GM18520 (cell line): ENCODE measurements around the gene CENPT.
A peak's percentile ranks its signal among the peaks of the same experiment; 100 is the strongest.
"Not testable (repeated sequence)": the region's sequence is repeated elsewhere in the genome, so short reads cannot be mapped to it uniquely, and the experiment has no call there.

ENCODE experiments used
- ATAC-seq: cut with Tn5 transposase; IDR thresholded peaks from one replicate; pipeline ENCODE4 v1.9.1; 2021; ENCODE audit not compliant: unreplicated experiment

Gene CENPT

DNA sequence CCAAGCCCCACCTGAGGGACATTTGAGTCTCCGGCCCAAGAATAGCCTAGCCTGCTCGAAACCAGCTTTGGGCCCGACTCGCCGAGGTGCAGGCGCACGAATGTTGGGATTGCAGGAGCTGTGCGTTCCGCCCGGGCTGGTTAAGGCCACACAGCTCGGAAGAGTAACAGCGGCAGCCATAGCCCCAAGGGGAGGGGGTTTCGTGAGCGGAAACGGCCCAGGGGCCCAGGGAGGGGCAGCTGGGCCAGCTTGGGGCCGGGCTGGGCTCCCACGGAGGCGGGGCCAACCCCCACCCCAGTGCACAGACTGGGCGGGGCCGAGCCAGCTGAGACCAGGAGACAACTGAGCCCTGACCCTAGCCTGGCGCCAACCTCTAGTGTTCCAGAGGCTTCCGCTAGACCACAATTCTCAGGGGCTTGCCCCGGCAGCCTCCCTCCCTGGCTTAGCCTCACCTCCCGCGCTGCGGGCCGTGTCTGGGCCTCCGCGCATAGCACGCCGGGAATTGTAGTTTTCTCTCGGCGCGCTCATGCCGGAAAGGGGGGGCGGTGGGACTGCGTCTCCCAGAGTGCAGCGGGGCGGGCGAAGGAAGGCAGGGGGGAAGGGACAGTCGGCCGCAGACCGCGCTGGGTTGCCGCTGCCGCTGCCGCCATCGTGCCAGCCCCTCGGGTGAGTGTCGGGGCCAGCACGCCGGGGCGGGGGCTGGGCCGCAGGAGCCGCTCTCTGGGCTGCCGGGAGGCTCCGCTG is 1.0 kb downstream of the CENPT start, which contains the start of gene NUTF2:
Gene NUTF2, plus strand, starts transcription at position 614 of the 744 bp plus-strand sequence. CDS start 18,198 bp downstream, outside the sequence.
- ATAC-seq, result peak; percentile 42

DNA sequence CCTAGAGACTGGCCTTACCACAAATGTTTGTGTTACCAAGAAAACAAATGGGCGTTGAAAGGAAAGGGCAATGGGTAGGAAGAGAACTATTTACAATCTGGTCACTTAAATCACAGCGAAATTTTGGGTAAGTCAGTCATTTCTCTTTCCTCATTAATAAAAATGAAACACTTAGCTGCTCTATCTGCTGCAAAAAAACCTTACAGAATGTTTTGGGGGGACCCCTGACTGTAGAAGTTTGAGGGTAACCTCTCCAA is 1.5 kb downstream of the CENPT start:
- ATAC-seq, result no peak

DNA sequence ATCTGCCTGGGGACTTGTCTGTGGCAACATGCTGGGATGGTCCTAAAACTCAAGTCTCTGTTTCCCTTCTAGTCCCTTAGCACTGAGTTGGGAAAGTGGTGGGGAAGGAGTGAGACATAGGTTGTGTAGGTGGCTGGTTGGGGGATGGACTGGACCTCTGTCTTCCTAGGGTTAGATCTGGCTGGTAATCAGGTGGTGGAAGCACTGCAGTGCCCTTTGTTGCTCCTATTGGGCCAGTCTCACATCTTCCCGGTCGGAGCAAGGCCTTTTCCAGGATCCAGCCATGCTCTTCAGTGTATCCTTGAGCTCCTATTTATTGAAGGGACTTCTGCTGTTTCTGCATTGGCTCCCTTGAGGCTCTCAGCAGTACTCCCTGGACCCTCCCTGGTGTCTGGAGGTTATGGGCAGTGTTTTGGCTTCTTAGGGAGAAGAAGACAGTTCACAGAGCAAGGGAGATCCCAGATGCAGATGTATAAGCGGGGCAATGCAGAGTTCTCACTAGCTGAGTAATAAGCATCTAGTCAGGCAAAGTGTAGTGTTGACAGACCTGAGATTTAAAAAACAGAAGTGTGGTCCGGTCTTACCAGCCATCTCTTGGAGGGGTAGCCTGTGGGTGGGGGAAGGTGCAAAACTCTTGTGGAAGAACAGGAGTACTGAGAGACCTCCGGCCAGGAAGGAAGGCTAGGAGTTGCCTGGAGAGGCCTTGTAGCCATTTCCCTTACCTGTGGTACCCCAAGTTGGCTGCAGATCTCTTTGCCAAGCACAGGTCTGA is 2.0 kb downstream of the CENPT start:
- no peak for ATAC-seq

- ATAC-seq, result no peak
Measured at GRCh38 chr16:67844497-67844896, 3.0 kb downstream of the CENPT start.

DNA sequence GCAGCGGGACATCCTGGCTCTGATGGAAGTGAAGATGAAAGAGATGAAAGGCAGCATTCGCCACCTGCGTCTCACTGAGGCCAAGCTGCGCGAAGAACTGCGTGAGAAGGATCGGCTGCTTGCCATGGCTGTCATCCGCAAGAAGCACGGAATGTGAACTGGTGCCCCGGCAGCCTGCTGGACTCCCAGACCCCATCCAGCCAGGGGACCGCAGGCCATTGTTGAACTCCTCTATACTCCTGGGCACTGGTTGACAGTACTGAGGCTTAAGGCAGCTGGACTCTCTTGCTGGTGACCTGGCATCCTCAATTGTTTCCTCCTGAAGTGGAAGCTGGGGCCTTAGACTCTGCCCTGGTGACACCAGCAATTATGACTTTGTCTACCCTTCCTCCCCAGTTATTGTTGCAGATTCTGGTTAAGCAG is 4.1 kb downstream of the CENPT start:
- ATAC-seq, result no peak

- peak; percentile 12 for ATAC-seq
Measured at GRCh38 chr16:67842509-67843342, 4.8 kb downstream of the CENPT start.

- peak; percentile 45 for ATAC-seq
Measured at GRCh38 chr16:67841816-67842508, 5.5 kb downstream of the CENPT start, which contains the start of gene THAP11. TSS of gene THAP11 (plus strand) at chr16:67842320. CDS start at chr16:67842555, 235 bp downstream.

GRCh38 chr16:67841198-67841815 is 6.2 kb downstream of the CENPT start:
- ATAC-seq, result no peak

- ATAC-seq, result no peak
Measured at GRCh38 chr16:67837811-67838210, 9.7 kb downstream of the CENPT start.

- not testable (repeated sequence) for ATAC-seq
Measured at GRCh38 chr16:67837190-67837589, 10.3 kb downstream of the CENPT start.

DNA sequence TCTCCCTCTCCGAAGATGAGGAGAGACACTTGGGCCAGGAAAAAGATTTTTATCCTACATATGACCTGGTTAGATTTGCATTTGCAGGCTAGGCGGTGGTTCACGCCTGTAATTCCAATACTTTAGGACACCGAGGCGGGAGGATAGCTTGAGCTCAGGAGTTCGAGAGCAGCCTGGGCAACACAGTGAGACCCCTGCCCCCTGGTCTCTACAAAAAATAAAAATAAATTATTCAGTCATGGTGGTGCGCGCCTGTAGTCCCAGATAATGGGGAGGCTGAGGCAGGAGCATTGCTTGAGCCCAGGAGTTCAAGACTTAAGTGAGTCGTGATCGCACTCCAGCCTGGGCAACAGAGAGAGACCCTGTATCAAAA is 13.3 kb downstream of the CENPT start:
- no peak for ATAC-seq

DNA sequence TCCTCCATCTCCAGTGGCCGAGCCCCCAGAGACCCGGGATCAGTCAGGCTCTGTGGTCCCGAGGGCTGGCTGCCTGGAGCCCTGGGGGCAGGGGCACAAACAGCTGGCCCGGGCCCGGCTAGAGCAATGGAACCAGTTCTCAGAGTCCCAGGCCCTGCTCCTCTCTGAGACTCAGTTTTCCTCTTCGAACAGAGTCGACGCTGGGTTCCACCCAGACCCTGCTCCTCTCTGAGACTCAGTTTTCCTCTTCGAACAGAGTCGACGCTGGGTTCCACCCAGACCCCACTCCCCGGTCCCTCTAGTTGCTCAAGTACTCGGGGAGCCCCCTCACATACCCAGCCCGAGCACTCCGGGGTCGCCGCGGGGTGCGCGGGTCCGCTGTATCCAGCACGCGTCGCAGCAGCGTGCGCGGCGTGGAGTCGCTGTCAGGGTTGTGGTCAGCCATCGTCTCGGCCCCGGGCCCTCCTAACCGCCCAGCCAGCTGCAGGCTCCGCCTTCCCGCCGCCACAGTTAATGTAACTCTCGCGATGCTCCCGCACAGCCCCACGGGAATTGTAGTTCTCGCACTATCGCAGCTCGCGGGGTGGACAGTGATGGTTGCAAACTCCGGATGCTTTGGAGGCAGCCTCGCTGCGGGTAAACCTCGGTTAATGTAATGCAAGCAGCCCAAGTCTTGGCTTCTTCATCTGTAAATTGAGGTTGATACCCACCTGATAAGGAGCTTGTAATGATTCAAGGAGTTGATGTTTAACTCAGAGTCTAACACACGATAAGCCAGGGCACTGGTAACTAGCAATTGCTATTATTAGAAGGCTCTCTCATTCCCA is 13.9 kb downstream of the CENPT start:
- ATAC-seq, result peak; percentile 98

- no peak for ATAC-seq
Measured at GRCh38 chr16:67833030-67833414, 14.5 kb downstream of the CENPT start.

- ATAC-seq, result no peak
Measured at GRCh38 chr16:67828651-67829050, 18.8 kb downstream of the CENPT start.

- ATAC-seq, result no peak
Measured at GRCh38 chr16:67825906-67826305, 21.6 kb downstream of the CENPT start.

GRCh38 chr16:67825119-67825518 is 22.4 kb downstream of the CENPT start:
- no peak for ATAC-seq

DNA sequence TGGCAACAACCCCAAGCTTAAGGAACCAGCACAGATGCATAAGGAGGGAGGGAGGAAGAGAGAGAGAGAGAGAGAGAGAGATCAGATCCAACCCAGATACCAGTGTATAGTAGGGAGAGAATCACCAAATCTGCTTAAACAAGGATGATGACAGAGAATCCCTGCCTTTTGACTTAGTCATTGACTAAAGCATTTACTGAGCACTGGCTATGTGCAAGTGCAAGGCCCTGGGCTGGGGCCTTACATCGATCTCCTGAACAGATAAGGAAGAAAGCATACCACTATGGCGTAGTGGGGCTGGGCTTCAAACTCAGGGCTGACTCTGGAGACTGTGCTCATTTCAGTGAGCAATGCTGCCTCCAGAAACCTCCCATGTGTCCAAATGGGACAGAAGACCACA is 25.0 kb downstream of the CENPT start:
- no peak for ATAC-seq

DNA sequence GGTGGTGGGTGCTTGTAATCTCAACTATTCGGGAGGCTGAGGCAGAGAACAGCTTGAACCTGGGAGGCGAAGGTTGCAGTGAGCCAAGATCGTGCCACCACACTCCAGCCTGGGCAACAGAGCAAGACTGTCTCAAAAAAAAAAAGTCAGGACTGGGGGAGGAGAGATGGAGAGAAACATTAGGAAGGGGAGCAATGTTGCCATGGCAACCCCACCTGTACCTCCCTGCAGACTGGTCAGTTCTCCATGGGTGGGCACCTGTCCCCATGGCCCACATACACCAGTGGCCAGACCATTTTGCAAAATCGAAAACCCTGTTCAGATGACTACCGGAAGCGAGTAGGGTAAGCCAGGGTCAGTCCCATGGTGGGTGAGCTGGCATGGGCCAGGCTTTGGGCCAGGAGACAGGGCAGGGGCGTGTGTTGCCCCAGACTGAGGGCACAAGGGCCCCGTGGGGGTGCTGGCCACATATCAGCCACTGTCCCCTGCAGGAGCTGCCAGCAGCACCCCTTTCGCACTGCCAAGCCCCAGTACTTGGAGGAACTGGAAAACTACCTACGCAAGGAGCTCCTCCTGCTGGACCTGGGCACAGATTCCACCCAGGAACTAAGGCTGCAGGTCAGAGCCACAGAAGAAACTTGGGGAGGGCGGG is 26.8 kb downstream of the CENPT start:
- no peak for ATAC-seq

- no peak for ATAC-seq
Measured at GRCh38 chr16:67814567-67814966, 32.9 kb downstream of the CENPT start.
